HEK293 (cell line): ENCODE data around the gene TAP2.

Source experiments
- TCF7L2 ChIP-seq: IDR thresholded peaks from 2 replicates; pipeline ENCODE4 v1.6.1; 2011; ENCODE audit warnings: low read depth, mild to moderate bottlenecking, inconsistent platforms, low read length, moderate library complexity, borderline replicate concordance
- YY1 ChIP-seq: fragments of 450-650 bp; formaldehyde crosslinking; IDR thresholded peaks from 2 replicates; pipeline ENCODE4 v1.5.1; 2018; ENCODE audit warnings: missing biosample characterization, missing genetic modification characterization
- ZBTB1 ChIP-seq: fragments of 450-650 bp; formaldehyde crosslinking; IDR thresholded peaks from 2 replicates; pipeline ENCODE4 v1.5.1; 2016; ENCODE audit warnings: missing biosample characterization, missing genetic modification characterization
- ZBTB21 ChIP-seq: fragments of 450-650 bp; formaldehyde crosslinking; IDR thresholded peaks from 2 replicates; pipeline ENCODE4 v1.5.1; 2017; ENCODE audit warnings: missing biosample characterization, missing genetic modification characterization
- ZEB2 ChIP-seq: fragments of 450-650 bp; formaldehyde crosslinking; IDR thresholded peaks from 2 replicates; pipeline ENCODE4 v1.5.1; 2016; ENCODE audit warnings: missing biosample characterization, missing genetic modification characterization
- ZNF391 ChIP-seq: fragments of 450-650 bp; formaldehyde crosslinking; IDR thresholded peaks from 2 replicates; pipeline ENCODE4 v1.5.1; 2016; ENCODE audit warnings: low read depth, missing biosample characterization, missing genetic modification characterization, borderline replicate concordance
- ZNF549 ChIP-seq: fragments of 450-650 bp; IDR thresholded peaks from 2 replicates; pipeline ENCODE4 v1.5.1; 2018; ENCODE audit warnings: missing biosample characterization, missing genetic modification characterization, mild to moderate bottlenecking, inconsistent platforms, moderate library complexity
- ZNF830 ChIP-seq: fragments of 450-650 bp; IDR thresholded peaks from 2 replicates; pipeline ENCODE4 v1.5.0; 2018; ENCODE audit warnings: missing biosample characterization, missing genetic modification characterization, low read depth, mild to moderate bottlenecking, moderate library complexity
- TF ChIP-seq, protein P1 (sequence below): fragments of 450-650 bp; formaldehyde crosslinking; IDR thresholded peaks from 2 replicates; pipeline ENCODE4 v1.5.1; 2016; ENCODE audit warnings: missing biosample characterization, missing genetic modification characterization
- TF ChIP-seq, protein P2 (sequence below): fragments of 450-650 bp; formaldehyde crosslinking; IDR thresholded peaks from 2 replicates; pipeline ENCODE4 v1.5.1; 2016; ENCODE audit warnings: missing biosample characterization, missing genetic modification characterization

DNA sequence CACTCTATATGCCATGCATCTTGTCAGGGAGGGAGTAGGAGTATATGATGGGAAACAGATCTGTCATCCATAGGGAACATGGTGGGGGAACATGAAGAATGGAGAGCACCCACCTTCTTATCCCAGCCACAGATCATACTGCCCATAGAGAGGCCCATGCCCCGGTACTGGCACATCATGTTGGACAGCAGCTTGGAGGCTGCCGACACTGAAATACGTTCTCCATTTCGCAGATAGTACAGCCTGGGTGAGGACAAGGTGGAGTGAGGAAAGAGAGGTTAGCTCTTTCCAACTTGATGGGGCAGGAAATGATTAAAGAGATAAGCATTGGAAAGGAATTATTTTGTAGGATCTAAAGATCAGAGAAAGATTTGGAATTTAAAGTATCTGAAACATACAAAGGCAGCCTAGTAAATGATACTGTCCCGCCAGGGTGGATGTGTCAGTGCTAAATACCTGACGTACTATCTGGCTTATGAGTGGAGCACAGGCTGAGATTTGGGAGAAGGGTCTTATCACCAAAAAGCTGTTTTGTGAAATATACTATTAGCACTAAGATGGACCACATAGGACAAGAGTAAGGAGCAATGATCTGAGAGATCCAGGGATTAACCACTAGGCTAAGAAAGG is 3.6 kb upstream of the TAP2 start:
- no peak for TF ChIP-seq ZNF391 (tag by site-specific recombination)
- TF ChIP-seq, protein P1, sequence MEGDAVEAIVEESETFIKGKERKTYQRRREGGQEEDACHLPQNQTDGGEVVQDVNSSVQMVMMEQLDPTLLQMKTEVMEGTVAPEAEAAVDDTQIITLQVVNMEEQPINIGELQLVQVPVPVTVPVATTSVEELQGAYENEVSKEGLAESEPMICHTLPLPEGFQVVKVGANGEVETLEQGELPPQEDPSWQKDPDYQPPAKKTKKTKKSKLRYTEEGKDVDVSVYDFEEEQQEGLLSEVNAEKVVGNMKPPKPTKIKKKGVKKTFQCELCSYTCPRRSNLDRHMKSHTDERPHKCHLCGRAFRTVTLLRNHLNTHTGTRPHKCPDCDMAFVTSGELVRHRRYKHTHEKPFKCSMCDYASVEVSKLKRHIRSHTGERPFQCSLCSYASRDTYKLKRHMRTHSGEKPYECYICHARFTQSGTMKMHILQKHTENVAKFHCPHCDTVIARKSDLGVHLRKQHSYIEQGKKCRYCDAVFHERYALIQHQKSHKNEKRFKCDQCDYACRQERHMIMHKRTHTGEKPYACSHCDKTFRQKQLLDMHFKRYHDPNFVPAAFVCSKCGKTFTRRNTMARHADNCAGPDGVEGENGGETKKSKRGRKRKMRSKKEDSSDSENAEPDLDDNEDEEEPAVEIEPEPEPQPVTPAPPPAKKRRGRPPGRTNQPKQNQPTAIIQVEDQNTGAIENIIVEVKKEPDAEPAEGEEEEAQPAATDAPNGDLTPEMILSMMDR (tag by site-specific recombination): no peak
- no peak for TF ChIP-seq ZNF830 (tag by site-specific recombination)
- TF ChIP-seq, protein P2, sequence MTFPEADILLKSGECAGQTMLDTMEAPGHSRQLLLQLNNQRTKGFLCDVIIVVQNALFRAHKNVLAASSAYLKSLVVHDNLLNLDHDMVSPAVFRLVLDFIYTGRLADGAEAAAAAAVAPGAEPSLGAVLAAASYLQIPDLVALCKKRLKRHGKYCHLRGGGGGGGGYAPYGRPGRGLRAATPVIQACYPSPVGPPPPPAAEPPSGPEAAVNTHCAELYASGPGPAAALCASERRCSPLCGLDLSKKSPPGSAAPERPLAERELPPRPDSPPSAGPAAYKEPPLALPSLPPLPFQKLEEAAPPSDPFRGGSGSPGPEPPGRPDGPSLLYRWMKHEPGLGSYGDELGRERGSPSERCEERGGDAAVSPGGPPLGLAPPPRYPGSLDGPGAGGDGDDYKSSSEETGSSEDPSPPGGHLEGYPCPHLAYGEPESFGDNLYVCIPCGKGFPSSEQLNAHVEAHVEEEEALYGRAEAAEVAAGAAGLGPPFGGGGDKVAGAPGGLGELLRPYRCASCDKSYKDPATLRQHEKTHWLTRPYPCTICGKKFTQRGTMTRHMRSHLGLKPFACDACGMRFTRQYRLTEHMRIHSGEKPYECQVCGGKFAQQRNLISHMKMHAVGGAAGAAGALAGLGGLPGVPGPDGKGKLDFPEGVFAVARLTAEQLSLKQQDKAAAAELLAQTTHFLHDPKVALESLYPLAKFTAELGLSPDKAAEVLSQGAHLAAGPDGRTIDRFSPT (tag by site-specific recombination): no peak
- no peak for TF ChIP-seq ZBTB1 (tag by site-specific recombination)
- no peak for TF ChIP-seq ZEB2
- TF ChIP-seq TCF7L2: no peak
- no peak for TF ChIP-seq ZNF549 (tag by site-specific recombination)
- no peak for TF ChIP-seq ZBTB21 (tag by site-specific recombination)
- no peak for TF ChIP-seq YY1
